GM10266 (cell line): ENCODE data around the gene FOXK1.

Experiments
- DNase-seq: peaks from one replicate; pipeline ENCODE4 v3.0.0; 2012; ENCODE audit errors: extremely low spot score
- CTCF ChIP-seq: IDR thresholded peaks from 2 replicates; pipeline ENCODE4 v1.5.1; 2012; ENCODE audit warnings: mild to moderate bottlenecking, low read depth; ENCODE audit not compliant: control insufficient read depth, insufficient read depth; ENCODE audit errors: missing control alignments

Gene FOXK1

DNA sequence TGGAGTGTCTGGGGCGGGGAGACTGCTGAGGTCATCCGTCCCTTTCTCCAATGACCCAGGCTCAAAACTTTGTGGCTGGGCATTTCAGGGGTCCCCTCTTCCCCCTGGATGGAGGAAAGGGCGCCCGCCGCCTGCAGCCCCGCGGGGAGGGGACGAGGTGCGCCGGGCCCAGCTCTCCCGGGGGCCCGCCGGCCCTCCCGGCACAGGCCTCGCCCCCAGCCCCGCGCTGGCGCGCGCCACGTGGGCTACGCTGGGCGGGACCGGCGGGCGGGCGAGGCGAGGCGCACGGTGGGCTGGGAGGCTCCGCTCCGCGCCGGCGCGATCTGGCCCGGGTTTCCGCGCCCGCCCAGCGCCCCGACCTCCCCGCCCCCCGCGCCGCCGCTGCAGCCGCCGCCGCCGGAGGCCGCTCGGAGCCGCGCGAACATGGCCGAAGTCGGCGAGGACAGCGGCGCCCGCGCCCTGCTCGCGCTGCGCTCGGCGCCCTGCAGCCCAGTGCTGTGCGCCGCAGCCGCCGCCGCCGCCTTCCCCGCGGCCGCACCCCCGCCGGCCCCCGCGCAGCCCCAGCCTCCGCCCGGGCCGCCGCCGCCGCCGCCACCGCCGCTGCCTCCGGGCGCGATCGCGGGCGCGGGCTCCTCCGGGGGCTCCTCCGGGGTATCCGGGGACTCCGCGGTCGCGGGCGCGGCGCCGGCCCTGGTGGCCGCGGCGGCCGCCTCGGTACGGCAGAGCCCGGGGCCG, at the start of gene FOXK1:
Gene FOXK1 (plus strand): TSS at position 410 of the 735 bp plus-strand sequence. CDS start 14 bp downstream, at position 424.
- peak; percentile 95 for DNase-seq
- TF ChIP-seq CTCF: peak; percentile 38

GRCh38 chr7:4633012-4633411, 49.1 kb upstream of the FOXK1 start:
- no peak for DNase-seq
- no peak for TF ChIP-seq CTCF

DNA sequence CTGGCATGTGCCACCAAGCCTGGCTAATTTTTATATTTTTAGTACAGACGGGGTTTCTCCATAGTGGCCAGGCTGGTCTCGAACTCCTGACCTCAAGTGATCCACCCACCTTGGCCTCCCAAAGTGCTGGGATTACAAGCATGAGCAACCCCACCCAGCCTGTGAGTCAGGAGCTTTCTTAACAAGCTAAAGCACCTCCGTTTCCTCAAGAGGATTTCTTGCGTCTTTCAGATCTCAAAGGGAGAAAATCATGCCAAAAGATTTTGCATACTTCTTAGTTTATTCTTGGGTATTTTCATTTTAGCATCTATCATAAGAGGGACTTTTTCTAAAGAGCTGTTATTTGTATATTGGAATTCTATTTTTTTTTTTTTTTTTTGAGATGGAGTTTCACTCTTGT, 47.9 kb upstream of the FOXK1 start:
- no peak for DNase-seq
- TF ChIP-seq CTCF: no peak

GRCh38 chr7:4638781-4639575, 43.1 kb upstream of the FOXK1 start:
- no peak for TF ChIP-seq CTCF
- DNase-seq: no peak

- DNase-seq: no peak
- TF ChIP-seq CTCF: peak; percentile 5
Measured at GRCh38 chr7:4641091-4641666, 40.9 kb upstream of the FOXK1 start.

- peak; percentile 98 for DNase-seq
- TF ChIP-seq CTCF: peak; percentile 79
Measured at GRCh38 chr7:4641667-4642467, 40.2 kb upstream of the FOXK1 start.
